K562 (cell line): Measurements from ENCODE around the gene SYNPR. TPM values are rescaled to one million over a fixed set of nuclear protein-coding genes. Genes with fewer than 3 reads are reported as not detected.

ENCODE experiments used
- ATAC-seq: fragments of 200-7000 bp; cut with Tn5 transposase; 3 replicates; pipeline ENCODE4 v1.9.1; 2020; ENCODE audit warnings: moderate library complexity
- BruUV-seq: library from RNA; stranded (reverse); fragments of 400-500 nt; replicated peaks from 2 replicates; lab custom pipeline; 2021; lab: Mats Ljungman, UMichigan
- CTCF ChIA-PET: fragments of 300-600 bp; formaldehyde crosslinking; extraction: SDS; loops from one replicate; lab custom pipeline; 2021; ENCODE audit warnings: low intra/inter-chr PET ratio; lab: Yijun Ruan, JAX
- POLR2A ChIA-PET: fragments of 300-600, 350-650 bp; sonication (Branson Sonifier 250); formaldehyde crosslinking; extraction: SDS; loops from one replicate; lab custom pipeline; 2021; ENCODE audit warnings: antibody characterized with exemption, inconsistent platforms; lab: Yijun Ruan, JAX
- DNase-seq, 4 experiments: peaks; one replicate each; pipeline versions ENCODE4 v3.0.0 to v3.0.0-alpha.2; 2011 to 2018; ENCODE audit warnings: low spot score in 3 of 4, mixed read lengths in 3 of 4; ENCODE audit errors: extremely low read depth in 1 of 4
- FAIRE-seq: peaks from 2 replicates; lab custom pipeline; 2011; peaks lifted over from hg19 to GRCh38; lab: Jason Lieb, UNC
- H2AFZ ChIP-seq: 2 replicates; pipeline ENCODE4 v1.6.0; 2011; ENCODE audit warnings: low read depth, low read length, control low read depth, inconsistent platforms
- H3K27ac ChIP-seq: fragments of 200-600 bp; 3 replicates; pipeline ENCODE4 v1.8.0; 2011; ENCODE audit warnings: low read depth, mild to moderate bottlenecking, control low read depth, inconsistent platforms, low read length, moderate library complexity, mixed read lengths; ENCODE audit errors: extremely low read depth
- H3K27me3 ChIP-seq, 2 experiments: fragments of 300-600 bp in 1 of 2; 2 replicates in 1 of 2; 3 replicates in 1 of 2; pipeline versions ENCODE4 v1.6.0 to v1.8.0; 2011; ENCODE audit warnings: inconsistent platforms in 2 of 2, low read length in 2 of 2, mild to moderate bottlenecking in 1 of 2, mixed read lengths in 1 of 2, moderate library complexity in 1 of 2; ENCODE audit not compliant: control insufficient read depth in 2 of 2, insufficient read depth in 2 of 2
- H3K36me3 ChIP-seq: fragments of 300-600 bp; 3 replicates; pipeline ENCODE4 v1.8.0; 2011; ENCODE audit warnings: mild to moderate bottlenecking, low read length, inconsistent platforms; ENCODE audit not compliant: control insufficient read depth, insufficient read depth
- H3K4me1 ChIP-seq, 2 experiments: fragments of 200-600 bp in 1 of 2; replicated peaks in 1 of 2; 2 replicates in 1 of 2; 3 replicates in 1 of 2; pipeline versions ENCODE4 v1.5.1 to v1.8.0; 2011; ENCODE audit warnings: inconsistent platforms in 2 of 2, low read length in 2 of 2, mild to moderate bottlenecking in 1 of 2, mixed read lengths in 1 of 2, moderate library complexity in 1 of 2; ENCODE audit not compliant: control insufficient read depth in 2 of 2, insufficient read depth in 2 of 2
- H3K4me2 ChIP-seq: 2 replicates; pipeline ENCODE4 v1.6.1; 2011; ENCODE audit warnings: low read length, control low read depth, inconsistent platforms, mixed read lengths; ENCODE audit not compliant: insufficient read depth
- H3K4me3 ChIP-seq: fragments of 200-600 bp; sonication (generic), shearing (Covaris generic); 2 replicates; pipeline ENCODE4 v1.5.1; 2016; ENCODE audit warnings: control low read depth, inconsistent platforms
- H3K79me2 ChIP-seq: fragments of 200-600 bp; 3 replicates; pipeline ENCODE4 v1.8.0; 2011; ENCODE audit warnings: low read length, inconsistent platforms; ENCODE audit not compliant: control insufficient read depth, insufficient read depth
- H3K9ac ChIP-seq, 2 experiments: 2 replicates each; pipeline versions ENCODE4 v1.6.0 to v1.6.1; 2011; ENCODE audit warnings: low read depth in 2 of 2, low read length in 2 of 2, control low read depth in 1 of 2, inconsistent platforms in 1 of 2, mild to moderate bottlenecking in 1 of 2, mixed read lengths in 1 of 2; ENCODE audit not compliant: insufficient read depth in 1 of 2
- H3K9me1 ChIP-seq: one replicate; pipeline ENCODE4 v1.6.0; 2011; ENCODE audit warnings: inconsistent platforms, mild to moderate bottlenecking, low read length, moderate library complexity; ENCODE audit not compliant: control insufficient read depth, insufficient read depth
- H3K9me3 ChIP-seq: replicated peaks from 2 replicates; pipeline ENCODE4 v1.5.1; 2011; ENCODE audit warnings: low read depth, low read length, inconsistent platforms; ENCODE audit not compliant: control insufficient read depth, insufficient read depth
- H4K20me1 ChIP-seq: replicated peaks from 2 replicates; pipeline ENCODE4 v1.6.1; 2011; ENCODE audit warnings: low read length, inconsistent platforms, mixed read lengths; ENCODE audit not compliant: control insufficient read depth, insufficient read depth
- DACH1 ChIP-seq: fragments of 450-650 bp; IDR thresholded peaks from 2 replicates; pipeline ENCODE4 v1.6.1; 2018; ENCODE audit not compliant: partially characterized antibody
- LEF1 ChIP-seq: fragments of 450-650 bp; IDR thresholded peaks from 2 replicates; pipeline ENCODE4 v1.6.1; 2016; ENCODE audit warnings: mild to moderate bottlenecking
- RFX7 ChIP-seq: fragments of 250-450 bp; sonication (Bioruptor Pico); IDR thresholded peaks from 2 replicates; pipeline ENCODE4 v1.5.1; 2021; ENCODE audit warnings: mild to moderate bottlenecking
- SAP30 ChIP-seq: fragments of 200-600 bp; sonication (generic); IDR thresholded peaks from 2 replicates; pipeline ENCODE4 v1.6.1; 2012; ENCODE audit warnings: borderline replicate concordance, low read depth, mild to moderate bottlenecking, moderate library complexity, low read length, control low read depth, inconsistent platforms; ENCODE audit not compliant: insufficient read depth, poor library complexity, severe bottlenecking
- WGBS: fragments of 100-300 bp; shearing (Covaris generic); methylation state at CpG from one replicate; pipeline ENCODE4 v1.1.6; 2016; ENCODE audit warnings: low coverage, mixed read lengths; ENCODE audit not compliant: insufficient coverage; ENCODE audit errors: missing lambda C conversion rate; 5-methylcytosine and 5-hydroxymethylcytosine counted together
- in situ Hi-C: fragments of 300-500 bp; cut with MboI; formaldehyde crosslinking; loops from 4 replicates; pipeline ENCODE4 v1.15.0; 2018; ENCODE audit warnings: inconsistent platforms, mixed read lengths
- intact Hi-C: fragments of 100-400 bp; cut with micrococcal nuclease; formaldehyde crosslinking; loops from 2 replicates; pipeline ENCODE4 v1.14.2; 2022
- polyA plus RNA-seq, 8 experiments: library from polyadenylated mRNA; depleted of rRNA in 4 of 8; stranded (reverse) in 5 of 8; unstranded in 3 of 8; fragments of >200 nt; fragmentation: Nextera tagmentation in 2 of 8; fragmentation: Illumina TruSeq in 1 of 8; extraction: Ambion mirVana in 2 of 8; extraction: Trizol in 1 of 8; gene quantifications; 2 replicates each; pipeline versions ENCODE4 v1.2.1 to v1.2.3, GENCODE V29; 2011 to 2014; ENCODE audit warnings: inconsistent platforms in 1 of 8, missing spikeins in 1 of 8
- total RNA-seq, 7 experiments: library from RNA; depleted of rRNA in 6 of 7; stranded (reverse); fragments of >200 nt in 6 of 7; fragmentation: Illumina TruSeq in 2 of 7; extraction: Trizol in 2 of 7; gene quantifications; 2 replicates each; pipeline versions ENCODE4 v1.2.1 to v1.2.3, GENCODE V29; 2011 to 2021; ENCODE audit warnings: low replicate concordance in 1 of 7
- TF ChIP-seq, protein P1 (sequence below), 3 experiments: fragments of 200-800 bp in 1 of 3; sonication (Bioruptor generic) in 1 of 3; sonication (generic) in 1 of 3; formaldehyde crosslinking in 1 of 3; IDR thresholded peaks; 2 replicates each; pipeline versions ENCODE4 v1.6.1 to v1.8.0; 2016 to 2022; ENCODE audit warnings: mild to moderate bottlenecking in 2 of 3, missing compliant biosample characterization in 2 of 3, missing genetic modification characterization in 2 of 3, missing genetic modification reagents in 1 of 3

Gene SYNPR
- total and polyA plus RNA-seq, 9 of the 15 experiments (the other 6 are each of a cell fraction or from before 2014, with no cell fraction given): not detected

DNA sequence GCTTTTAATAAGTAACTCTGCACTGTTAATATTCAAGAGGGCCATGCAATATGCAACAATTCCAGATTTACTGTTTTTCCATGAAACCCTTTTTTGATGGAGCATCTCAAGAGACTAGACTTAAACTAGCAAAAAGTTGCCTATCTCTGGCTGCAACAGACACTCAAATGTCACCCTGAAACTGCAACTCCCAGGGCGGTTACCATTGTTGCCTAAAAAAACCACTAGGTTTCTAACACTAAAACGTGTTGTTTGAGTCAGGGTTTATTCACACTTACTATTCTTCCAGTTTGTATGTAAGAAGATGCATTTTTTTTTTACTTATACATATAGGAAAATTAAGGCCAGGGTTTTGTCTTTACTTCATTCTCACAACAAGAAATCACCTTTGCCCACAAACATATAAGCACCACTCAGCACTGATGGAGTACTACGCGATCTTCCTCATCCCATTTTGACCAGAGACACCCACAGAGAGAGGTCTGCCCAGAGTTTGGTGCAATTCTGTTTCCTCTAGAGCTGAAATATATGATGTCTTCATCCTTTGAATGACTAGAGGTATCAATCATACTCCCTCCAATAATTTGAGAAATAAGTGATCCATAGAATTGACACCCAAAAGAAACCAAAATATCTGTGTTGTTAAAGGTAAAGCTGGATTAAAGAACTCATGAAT lies 250.4 kb downstream of the SYNPR start:
- no TSS peak for BruUV-seq
- no peak for FAIRE-seq
- Histone ChIP-seq H2AFZ (no peak overlapping the region), H3K9ac (no peak overlapping the region), H3K36me3 (no peaks in the 10 kb centered on the region), H4K20me1 (no peaks in the 10 kb centered on the region), H3K27me3 (no peaks in the 10 kb centered on the region), H3K4me1 (no peaks in the 10 kb centered on the region), H3K4me3 (no peak overlapping the region)
- DNase-seq: no peak
- in situ Hi-C loops: no loop called here
- no peak for TF ChIP-seq LEF1
- TF ChIP-seq SAP30: no peak
- no peak for TF ChIP-seq RFX7 (CRISPR knock-in tag)
- no peak for TF ChIP-seq DACH1
- TF ChIP-seq, protein P1, sequence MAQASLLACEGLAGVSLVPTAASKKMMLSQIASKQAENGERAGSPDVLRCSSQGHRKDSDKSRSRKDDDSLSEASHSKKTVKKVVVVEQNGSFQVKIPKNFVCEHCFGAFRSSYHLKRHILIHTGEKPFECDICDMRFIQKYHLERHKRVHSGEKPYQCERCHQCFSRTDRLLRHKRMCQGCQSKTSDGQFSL (CRISPR knock-in tag; IDR thresholded peaks at IDR 0.05): no peak
- TF ChIP-seq, protein P1 (tag; IDR thresholded peaks at IDR 0.05): no peak
- TF ChIP-seq, all 486 proteins: peak for 0
- 0% methylated on average over 4 of the region's 4 CpGs for WGBS
- ChIA-PET CTCF (no interaction called here), POLR2A (no interaction called here)
- intact Hi-C loops: no loop called here
- ATAC-seq: no peak
- Histone ChIP-seq H3K9me3 (no peaks in the 10 kb centered on the region), H3K9me1 (no peaks in the 10 kb centered on the region), H3K4me2 (no peak overlapping the region), H3K79me2 (no peaks in the 10 kb centered on the region), H3K27ac (no peak overlapping the region)
